Hematopoietic multipotent progenitor cell treated with erythropoietin and hydrocortisone succinate and interleukin-3 and kit ligand, for 8 days (in vitro differentiated cells): ENCODE measurements around the gene DUSP23.

Experiments used
- DNase-seq: peaks from one replicate; pipeline ENCODE4 v3.0.0-alpha.2; 2015

Gene DUSP23

DNA sequence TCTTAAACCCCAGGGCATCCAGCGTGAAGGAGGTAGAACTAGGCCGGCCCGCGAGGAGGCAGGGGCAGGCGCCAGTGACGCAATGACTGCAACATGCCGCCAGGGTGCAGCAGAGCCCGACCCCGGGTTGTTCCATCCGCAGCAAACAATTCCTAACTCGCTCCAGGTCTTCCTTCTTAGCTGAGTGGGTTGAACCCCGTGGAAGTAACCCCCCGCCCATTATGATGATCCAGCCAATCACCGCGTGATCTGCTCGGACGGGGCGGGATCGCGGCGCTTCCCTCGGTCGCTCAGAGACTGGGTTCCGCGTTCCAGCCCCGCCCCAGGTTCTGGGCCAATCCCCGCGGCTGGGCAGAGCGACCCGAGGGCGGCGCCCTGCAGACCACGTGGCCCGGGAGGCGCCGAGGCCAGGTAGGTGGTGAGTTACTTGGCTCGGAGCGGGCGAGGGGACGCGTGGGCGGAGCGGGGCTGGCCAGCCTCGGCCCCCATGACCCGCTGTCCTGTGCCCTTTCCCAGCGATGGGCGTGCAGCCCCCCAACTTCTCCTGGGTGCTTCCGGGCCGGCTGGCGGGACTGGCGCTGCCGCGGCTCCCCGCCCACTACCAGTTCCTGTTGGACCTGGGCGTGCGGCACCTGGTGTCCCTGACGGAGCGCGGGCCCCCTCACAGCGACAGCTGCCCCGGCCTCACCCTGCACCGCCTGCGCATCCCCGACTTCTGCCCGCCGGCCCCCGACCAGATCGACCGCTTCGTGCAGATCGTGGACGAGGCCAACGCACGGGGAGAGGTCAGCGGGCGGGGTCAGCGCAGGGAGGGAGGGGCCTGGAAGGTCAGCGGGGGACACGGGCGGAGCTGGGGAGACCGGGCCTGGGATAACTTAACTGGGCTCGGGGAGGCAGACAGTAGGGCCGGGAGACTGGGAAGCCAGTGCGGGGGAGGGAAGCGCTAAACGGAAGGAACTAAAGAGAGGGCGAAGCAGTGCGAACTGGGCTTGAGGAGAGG is at the start of gene DUSP23:
DUSP23 (plus strand) TSS at position 380 of the 1,000 bp plus-strand sequence; CDS start at position 519, 139 bp downstream.
- peak; percentile 95 for DNase-seq

DNA sequence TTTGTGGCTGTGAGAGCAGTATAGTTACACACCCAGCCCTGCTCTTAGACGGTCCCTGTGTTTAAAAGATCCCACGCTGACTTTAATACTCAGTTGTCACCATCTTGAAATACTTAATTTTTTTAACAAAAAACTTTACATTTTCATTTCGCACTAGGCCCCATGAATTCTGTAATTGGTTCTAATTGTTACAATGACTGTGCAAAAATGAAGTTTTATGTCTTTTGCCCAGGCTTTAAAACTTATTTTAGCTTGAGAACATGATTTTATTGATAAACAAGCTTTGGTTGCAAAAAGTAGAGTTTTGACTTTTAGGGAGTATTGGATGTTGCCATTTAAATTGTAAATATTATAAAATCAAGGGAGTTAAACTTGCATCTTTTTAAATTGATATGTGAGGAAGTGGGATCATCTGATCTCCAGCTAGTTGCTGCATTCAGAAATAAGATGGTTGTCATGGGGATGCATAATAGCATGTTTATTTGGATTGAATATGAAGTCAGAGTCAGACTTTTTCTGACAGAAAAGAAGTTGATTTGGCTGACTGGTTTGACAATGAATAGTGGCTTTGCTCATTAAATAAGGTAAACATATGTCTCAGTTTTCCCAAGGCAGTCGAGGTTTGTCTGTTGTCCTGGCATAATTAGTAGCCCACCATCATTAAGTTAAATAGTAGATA is 43.4 kb upstream of the DUSP23 start:
- no peak for DNase-seq

DNA sequence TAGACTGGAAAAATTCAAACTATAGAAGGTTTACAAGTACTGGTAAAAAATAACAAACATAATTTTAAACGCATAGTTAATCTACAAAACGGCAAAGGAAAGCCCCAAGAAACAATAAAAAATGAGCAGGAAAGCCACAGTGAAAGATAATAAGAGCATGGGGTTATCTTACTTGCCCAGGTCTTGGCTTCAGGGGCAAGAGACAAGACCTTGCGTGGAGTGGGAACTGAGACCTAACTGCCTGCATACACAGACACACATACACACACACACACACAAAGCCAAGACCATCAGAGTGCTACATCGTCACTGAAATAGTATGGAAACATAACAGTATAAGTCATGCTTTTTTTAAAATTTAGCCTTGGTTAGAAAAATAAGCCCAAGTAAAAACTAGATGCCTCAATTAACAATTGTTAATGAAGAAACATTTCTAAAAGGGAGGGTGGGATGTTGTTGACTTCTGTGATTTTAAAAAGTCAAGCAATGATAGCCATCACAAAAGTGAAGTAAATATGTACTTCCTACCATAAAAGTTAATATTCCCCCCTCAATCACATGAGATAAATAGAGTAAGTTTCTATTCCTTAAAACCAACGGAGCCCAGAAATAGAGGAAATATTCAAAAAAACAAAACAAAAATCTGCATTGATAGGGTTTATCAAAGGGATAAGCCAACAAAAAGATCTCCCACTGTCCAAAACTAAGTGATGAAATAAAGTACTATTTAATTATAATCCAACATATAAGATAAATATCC is 36.9 kb upstream of the DUSP23 start:
- peak; percentile 73 for DNase-seq

DNA sequence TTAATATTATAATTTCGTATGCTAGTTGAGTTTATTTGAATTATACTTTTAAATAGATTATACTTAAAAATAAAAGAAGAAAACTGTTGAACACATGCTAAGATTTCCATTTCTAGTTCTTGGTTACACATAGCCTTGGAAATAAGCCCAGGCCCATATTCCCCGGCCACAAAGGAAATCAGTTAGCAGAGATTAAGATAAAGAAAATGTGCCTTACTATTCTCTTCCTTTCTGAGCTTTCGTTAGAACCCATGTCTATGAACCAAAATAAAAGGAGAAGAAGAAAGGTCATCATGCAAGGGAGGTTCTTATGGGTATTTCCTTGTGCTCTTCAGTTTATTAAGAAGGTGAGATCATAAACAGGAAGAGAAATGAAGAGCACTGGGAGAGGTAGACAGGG is 34.1 kb upstream of the DUSP23 start:
- DNase-seq = peak; percentile 19

DNA sequence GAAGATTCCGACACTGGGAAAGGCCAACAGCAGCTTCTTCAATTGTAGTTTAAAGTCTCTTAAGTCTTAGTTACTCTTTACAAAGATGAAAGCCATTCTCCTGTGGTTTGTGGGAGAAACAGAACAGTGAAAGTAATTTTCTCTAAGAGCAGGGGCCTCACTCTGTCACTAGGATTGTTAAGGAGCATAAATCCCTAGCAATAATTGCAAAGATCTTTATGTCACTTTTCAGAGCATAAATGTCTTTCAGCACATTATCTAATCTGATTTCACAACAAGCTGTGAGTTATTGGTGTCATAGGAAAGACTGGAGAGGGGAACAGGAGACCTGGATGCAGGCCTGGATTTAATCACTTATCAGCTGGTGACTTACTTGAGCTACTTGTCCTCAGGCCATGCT is 32.4 kb upstream of the DUSP23 start:
- no peak for DNase-seq

DNA sequence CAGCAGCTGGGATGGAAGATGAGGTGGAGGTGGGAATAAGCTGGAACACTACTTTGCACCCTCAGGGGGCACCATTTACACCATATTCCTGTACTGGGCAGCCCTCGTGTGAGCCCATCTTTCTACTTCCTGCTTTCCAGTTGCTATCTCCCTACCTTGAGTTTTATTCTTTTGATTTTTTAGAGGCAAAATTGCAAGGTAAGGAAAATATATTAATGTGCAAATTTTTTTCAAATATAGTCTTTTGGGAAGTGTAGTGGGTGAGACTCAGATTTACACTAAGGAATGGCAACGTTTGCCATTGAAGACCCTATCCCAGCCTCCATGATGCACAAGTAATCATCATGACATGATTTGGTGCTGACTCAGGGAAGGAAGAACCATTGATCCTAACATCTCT is 31.1 kb upstream of the DUSP23 start:
- no peak for DNase-seq

DNA sequence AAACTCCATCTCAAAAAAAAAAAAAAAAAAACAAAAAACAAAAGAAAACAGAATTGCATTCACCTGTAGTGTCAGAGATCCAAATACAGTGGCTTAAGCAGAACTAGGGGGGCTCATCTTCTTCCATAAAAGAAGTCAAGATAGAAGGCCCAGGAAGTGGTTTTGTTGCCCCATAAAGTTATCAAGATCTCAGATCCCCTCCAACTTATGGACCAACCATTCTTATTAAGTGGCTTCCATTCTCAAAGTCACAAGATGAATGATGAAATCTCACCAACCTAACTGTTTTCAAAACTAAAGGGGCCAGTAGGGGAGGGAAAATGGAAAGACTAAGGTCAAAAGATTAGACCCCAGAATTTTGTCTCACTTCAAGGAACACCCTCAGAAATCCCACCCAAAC is 30.1 kb upstream of the DUSP23 start:
- DNase-seq = peak; percentile 16

DNA sequence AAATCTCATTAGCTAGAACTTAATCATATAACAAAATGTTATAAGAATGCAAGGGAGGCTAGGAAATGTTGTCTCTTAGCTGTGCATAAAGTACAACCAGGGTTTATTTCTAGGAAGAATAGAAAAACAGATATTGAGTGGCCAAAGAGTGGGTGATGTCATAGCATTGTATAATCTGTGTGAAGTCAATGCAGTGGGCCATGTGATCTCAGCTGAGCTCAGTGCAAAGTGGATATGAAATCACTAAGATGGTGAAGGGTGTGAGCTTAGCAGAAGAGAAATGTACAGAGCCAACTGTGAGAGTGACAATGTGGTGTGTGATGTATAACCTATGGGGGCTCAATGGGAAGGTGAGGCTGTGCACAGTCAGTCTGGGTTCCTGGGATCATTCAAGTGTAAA is 29.7 kb upstream of the DUSP23 start:
- no peak for DNase-seq

DNA sequence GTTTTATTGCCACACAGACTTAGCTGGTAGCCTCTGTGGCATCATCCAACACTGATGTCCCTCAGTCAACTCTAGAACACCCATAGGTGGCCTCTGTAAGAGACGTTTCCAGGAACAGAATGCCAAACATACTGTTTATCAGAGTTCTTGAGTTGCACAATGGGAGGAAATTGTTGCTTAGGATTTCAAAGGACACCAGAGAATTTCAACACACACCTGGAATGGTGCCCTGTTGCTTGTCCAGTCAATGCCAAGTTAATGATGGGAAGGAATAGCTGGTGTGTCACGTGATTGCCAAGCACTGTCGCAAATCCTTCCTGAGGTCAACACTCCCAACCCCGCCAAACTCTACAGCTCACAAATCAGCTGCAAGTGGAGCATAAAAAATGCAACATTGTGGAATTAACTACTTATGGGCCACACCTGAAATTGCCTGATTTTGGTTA is 28.6 kb upstream of the DUSP23 start:
- no peak for DNase-seq

DNA sequence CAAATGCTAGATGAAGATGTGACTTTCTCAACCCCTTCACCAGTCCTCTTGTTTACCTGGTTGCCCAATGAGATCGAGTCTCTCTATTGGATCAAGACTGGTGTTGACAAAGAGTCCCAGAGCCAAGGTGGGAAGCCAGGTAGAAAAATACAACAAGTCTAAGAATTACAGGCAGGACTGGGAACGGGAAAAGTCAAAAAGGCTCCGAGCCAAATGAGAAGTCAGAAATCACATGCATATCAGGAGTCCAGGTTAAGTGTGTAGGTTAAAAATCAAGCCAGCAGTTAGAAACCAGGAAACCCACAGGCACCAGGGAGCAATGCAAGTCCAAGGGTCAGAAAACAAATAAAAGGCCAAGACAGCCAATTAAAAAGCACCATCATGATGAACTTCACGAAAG is 27.4 kb upstream of the DUSP23 start:
- no peak for DNase-seq

DNA sequence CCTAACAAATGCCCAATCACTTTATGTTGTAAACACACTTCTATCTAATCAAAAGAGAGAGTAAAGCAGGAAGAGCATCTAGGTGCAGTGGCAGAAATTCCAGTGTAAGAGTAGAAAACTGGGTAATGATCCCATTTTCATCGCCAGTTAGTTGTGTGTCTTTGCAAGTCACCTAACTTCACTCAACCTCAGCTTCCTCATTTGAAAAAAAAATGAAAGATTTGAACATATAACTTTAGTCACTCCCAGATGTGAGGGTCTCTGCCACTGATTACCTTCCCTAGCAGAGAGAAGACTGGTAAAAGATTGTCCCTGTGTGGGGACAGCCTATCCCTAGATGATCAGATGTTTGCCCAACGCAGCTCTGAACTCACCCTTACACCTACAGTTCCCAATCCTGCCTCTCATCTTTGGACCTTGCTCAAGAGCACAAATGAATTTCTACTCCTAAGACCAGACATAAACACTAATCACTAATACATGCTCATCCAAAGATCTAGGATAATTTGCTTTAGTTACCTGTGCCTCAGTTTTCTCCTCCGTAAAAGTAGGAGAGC is 25.2 kb upstream of the DUSP23 start:
- DNase-seq = no peak

DNA sequence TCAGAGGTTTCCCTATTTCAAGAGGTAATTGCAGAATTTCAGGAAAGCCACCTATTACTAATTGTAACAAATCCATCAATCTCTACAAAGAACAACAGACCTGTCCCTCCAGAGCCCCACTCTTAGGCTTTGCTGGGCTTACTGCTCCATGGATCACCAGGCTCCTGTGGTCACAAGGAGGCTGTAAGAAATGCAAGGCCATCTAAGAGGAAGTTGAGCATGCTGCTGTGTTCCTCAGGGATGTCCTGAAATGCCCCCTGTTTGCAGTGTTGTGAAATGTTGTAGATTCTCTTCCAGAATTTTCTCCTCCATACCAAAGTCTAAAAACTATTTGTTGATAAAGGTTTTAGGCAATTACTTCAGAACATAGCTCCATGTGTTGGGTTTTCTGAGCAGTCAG is 24.4 kb upstream of the DUSP23 start:
- no peak for DNase-seq

DNA sequence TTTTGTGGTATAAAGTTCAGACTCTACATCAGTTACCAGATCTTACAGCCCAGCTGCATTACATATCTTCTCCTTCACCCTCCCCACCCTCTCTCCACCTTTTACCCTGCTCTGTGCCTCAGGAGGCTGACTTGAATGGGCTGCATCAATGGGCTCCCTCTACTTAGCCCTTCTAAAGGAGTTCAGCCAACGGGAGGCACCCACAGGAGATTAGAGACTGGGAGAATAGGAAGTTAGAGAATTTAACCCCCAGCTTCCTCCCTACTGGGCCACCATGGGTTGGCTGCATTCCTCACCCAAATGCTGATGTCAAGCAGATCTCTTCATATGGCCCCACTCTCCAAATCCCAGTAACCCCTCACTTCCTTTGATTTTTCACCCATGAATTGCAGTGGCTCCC is 17.1 kb upstream of the DUSP23 start:
- no peak for DNase-seq

DNA sequence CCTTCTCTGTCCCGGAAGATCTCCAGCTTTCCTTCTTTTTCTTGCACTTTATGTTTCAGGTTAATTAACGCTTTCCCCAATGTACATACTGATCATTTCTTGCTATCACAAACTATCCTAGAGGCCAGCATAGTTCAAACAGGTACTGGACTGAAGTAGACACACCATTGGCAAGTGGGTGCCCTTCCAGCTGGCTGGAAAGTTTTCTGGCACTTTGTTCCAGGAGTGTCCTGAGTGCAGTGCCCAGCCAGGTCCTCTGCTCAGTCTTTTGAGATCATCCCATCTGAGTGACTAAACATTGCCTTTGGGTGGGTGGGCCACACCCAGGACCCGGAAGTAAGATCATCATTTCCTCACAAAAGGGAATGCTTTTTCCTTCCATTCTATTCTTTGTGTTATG is 15.0 kb upstream of the DUSP23 start:
- no peak for DNase-seq

DNA sequence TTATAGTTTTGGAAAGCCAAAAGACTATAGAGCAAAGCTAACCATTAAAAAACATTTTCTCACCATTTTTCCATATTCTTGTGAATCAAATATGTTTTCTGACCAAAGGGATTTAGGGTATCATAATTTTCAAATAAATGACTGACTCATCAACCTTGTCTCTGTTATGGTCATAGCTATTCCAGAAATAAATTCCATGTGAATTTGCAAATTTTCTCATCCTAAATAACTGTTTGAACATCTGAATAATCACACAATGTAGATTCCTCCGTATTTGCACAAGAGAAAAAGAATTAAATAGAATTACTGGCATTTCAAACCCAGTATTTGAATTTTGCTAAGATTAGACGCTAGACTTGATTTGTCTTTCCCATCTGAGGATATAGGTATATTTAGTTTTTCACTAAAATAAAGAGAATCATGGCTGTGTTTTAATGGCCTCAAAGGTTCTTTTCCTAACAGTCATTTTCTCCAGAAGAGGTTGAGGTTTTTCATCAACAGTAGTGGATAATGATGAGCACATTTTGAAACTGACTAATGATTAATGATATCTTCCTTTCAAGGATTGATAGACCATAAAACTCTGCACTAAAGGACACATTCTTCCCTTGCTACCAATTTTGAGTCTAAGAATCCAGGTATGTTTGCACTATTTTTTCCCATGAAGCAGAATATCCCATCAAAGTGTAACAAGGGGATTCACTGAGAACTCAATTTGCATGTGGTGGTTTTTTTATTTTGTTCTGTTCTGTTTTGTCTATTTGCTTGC is 9.5 kb upstream of the DUSP23 start:
- DNase-seq = no peak

DNA sequence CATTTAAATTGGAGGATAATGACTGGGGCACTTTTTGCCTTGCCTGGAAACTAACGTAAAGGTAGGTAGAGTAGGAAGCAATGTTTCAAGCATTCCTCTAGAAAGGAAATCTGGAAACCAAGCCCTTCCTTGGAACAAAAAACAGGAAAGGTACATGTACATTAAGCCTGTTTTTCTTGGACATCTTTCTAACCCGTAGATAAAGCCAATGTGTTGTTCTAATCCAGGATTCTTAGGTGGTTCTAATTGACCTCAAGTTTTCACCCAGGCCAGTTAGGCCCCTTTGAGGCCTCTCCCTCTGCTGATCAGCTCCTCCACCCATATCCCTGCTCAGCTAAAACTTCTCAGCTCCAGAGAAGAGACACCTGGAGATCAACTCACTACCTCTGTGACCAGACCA is 6.3 kb upstream of the DUSP23 start:
- DNase-seq = no peak

DNA sequence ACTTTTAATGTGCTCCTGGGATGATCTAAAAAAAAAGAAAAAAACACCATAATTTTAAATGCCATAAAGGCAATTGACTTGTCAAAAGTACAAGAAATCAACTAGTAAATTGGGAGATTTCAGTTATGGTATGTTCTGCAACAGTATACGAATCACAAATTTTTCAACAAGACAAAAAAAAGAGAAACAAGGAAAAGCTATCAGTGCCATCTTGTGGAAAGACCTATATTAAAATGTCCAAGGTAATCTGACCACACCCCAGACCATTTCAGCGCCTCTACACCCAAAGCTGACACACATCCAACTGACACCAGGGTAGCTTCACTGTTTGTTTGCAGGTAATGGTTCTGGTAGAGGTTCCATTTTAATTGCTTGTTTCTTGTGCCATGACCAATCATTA is 5.0 kb upstream of the DUSP23 start:
- DNase-seq = peak; percentile 23

DNA sequence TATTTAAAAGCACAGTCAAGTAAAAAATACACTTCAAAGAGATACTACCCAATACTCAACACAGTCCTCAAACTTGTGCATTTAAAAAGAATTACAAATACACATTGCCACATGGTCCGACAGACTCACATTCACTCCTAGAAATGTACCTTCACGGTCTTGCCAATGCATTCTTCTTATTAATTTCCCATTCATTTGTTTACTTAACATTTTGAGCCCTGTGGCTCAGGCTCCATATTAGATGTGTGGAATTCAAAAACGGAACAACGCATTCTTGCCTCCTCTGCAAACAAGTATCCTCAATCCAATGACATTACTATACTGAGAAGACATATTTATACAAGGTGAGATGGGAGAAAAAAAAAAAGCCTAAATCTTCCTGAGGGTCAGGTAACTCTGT is 2.5 kb upstream of the DUSP23 start:
- no peak for DNase-seq

DNA sequence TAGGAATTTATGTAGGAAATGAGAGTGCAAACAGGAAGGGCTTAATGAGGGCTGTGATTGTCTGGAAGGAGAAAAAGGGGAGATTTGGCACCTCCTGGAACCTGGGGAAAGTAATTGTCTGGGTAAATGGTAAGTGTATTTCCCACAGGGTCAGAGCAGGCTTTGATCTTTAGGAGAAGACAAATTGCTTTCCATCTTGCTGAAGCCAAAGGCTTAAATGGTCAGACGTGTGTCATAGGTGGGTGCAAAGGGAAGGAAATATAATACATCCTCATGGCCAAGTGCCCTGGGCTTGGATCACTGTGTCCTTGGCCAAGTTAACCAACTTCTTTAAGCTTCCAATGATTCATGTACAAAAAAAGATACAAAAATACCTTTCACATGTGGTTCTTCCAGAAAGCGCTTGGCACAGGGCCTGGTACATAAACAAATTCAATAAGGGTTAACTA is 1.3 kb upstream of the DUSP23 start:
- no peak for DNase-seq

DNA sequence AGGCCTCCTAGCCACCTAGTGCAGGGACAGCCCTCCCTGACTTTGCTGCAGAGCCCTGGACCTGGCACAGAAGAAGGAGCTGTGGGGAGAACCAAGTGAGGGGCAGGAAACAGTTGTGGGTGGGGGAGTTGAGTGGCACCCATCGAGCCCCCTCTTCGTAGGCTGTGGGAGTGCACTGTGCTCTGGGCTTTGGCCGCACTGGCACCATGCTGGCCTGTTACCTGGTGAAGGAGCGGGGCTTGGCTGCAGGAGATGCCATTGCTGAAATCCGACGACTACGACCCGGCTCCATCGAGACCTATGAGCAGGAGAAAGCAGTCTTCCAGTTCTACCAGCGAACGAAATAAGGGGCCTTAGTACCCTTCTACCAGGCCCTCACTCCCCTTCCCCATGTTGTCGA is 1.2 kb downstream of the DUSP23 start:
- DNase-seq = no peak

DNA sequence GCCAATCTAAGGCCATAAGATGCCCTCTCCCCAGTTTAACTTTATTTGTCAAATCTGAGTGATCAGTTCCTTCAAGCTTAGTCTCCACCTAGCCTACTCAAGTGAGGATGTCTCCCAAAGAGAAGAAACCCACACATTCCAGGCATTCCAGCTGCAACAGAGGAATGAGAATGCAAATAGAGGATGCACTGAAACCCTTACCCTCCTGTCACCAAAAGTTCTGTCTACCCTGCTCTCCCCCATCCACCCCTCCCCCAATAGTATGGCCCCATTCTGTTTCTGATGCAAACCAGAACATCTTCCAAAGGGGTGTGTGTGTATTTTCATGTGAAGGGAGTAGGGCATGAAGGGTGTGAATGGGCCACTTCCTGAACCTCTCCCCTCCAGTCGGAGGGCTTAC is 3.0 kb downstream of the DUSP23 start:
- no peak for DNase-seq

DNA sequence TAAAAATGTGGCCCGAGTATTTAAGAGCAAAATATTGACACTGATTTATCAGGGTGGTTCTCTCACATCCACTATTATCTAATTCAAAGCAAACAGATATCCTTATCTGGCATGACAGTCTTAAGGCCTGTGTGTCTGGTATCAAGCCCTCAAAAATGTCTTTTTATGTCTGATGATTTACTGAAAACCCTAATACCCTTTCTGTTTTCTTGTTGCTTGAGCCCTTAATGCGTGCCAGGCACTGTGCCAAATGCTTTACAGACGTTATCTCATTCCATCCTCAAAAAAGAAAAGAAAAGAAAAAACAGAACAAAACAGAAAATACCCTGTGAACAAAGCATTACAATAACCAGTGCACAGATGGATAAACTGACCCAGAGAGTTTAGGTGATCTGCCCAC is 5.7 kb downstream of the DUSP23 start:
- peak; percentile 19 for DNase-seq
